Bronchial epithelial cell (primary cell): ENCODE data around the gene DOLK. TPM values are rescaled to one million over a fixed set of nuclear protein-coding genes. Genes with fewer than 3 reads are reported as not detected.
"Not testable (repeated sequence)": the region's sequence is repeated elsewhere in the genome, so short reads cannot be mapped to it uniquely, and the experiment has no call there.

Source experiments
- DNase-seq: peaks from one replicate; pipeline ENCODE4 v3.0.0-alpha.2; 2010; ENCODE audit warnings: low read depth
- FAIRE-seq: peaks from 2 replicates; lab custom pipeline; 2011; peaks lifted over from hg19 to GRCh38; lab: Jason Lieb, UNC
- H3K27me3 ChIP-seq: 2 replicates; pipeline ENCODE4 v1.5.1; 2011; ENCODE audit warnings: low read length; ENCODE audit not compliant: control insufficient read depth, insufficient read depth
- H3K36me3 ChIP-seq: 2 replicates; pipeline ENCODE4 v1.5.1; 2011; ENCODE audit warnings: low read length; ENCODE audit not compliant: control insufficient read depth, insufficient read depth
- H3K4me3 ChIP-seq: 2 replicates; pipeline ENCODE4 v1.5.1; 2011; ENCODE audit warnings: mild to moderate bottlenecking, low read depth, low read length, control low read depth
- CTCF ChIP-seq: IDR thresholded peaks from 2 replicates; pipeline ENCODE4 v1.5.1; 2011; ENCODE audit warnings: mild to moderate bottlenecking, moderate library complexity, low read length, control low read depth, inconsistent platforms; ENCODE audit not compliant: insufficient read depth, severe bottlenecking
- total RNA-seq: library from RNA; depleted of rRNA; stranded (reverse); fragments of >200 nt; gene quantifications from 2 replicates; pipeline ENCODE4 v1.2.1, GENCODE V29; 2014

DOLK gene
- total RNA-seq, 1 donor from 2014 or later = 22.6 TPM

GRCh38 chr9:128946571-128947276 is 679 bp downstream of the DOLK start:
- no peak for TF ChIP-seq CTCF
- peak overlapping the region; percentile 87 for H3K4me3 ChIP-seq
- H3K27me3 ChIP-seq = no peaks in the 10 kb centered on the region
- FAIRE-seq (no peak), DNase-seq (no peak)
- peaks cover 7% of the 10 kb centered on the region for H3K36me3 ChIP-seq

GRCh38 chr9:128945798-128946501 is 1.5 kb downstream of the DOLK start:
- H3K4me3 ChIP-seq = no peak overlapping the region
- FAIRE-seq (no peak), DNase-seq (no peak)
- no peak for TF ChIP-seq CTCF
- H3K36me3 ChIP-seq = peaks cover 9% of the 10 kb centered on the region
- no peaks in the 10 kb centered on the region for H3K27me3 ChIP-seq

- not testable (repeated sequence) for H3K4me3 ChIP-seq, FAIRE-seq, H3K36me3 ChIP-seq, DNase-seq, H3K27me3 ChIP-seq
Measured at GRCh38 chr9:128944966-128945365, 2.4 kb downstream of the DOLK start.

- DNase-seq = no peak
- Histone ChIP-seq H3K4me3 (no peak overlapping the region), H3K36me3 (peaks cover 8% of the 10 kb centered on the region), H3K27me3 (no peaks in the 10 kb centered on the region)
- TF ChIP-seq CTCF = no peak
- no peak for FAIRE-seq
Measured at GRCh38 chr9:128943832-128944620, 3.4 kb downstream of the DOLK start.

DNA sequence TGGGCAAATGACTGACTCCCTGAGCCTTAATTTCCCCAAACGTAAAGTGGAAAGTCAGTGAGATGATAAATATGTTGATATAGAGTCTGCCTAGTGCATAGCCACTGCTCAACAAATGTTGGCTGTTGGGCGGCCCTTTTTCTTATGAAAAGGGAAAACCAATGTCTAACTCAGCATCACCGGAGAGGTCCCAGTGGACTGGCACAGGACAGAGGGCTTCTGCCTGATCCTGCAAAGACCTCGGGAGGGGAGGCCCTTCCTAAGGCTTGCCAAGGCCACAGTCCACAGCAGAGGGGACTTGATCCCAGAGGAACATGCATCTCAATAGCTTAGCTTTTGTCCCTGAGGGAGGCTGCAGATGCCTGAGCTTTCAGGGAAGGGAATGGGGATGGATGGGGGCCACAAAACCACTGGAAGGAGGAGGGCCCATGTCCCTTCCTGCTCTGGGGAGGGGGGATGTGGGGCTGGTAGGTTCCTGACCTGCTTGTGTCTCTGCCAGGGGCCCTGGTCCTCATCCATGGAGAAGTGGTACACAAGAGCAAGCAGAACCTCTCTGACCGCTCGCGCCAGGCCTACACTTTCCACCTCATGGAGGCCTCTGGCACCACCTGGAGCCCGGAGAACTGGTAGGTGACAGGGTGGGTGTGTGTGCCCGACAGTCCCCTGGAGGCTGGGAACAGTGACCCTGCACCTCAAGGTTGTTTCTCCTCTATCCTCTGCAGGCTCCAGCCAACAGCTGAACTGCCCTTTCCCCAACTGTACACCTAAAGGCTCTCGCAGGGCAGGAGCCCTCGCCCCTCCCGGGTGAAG is 6.3 kb downstream of the DOLK start:
- H3K36me3 ChIP-seq = peaks cover 9% of the 10 kb centered on the region
- H3K27me3 ChIP-seq = no peaks in the 10 kb centered on the region
- H3K4me3 ChIP-seq = no peak overlapping the region
- FAIRE-seq (no peak), DNase-seq (no peak)
- no peak for TF ChIP-seq CTCF
